NCI-H146 treated with DMSO at 0.1 percent for 48 hours (cell line): ENCODE results near the gene PLBD1.

Source experiments
- DNase-seq: peaks from one replicate; lab custom pipeline; 2025; ENCODE audit not compliant: unreplicated experiment; lab: John Stamatoyannopoulos, UW

PLBD1 gene

GRCh38 chr12:14570231-14570630 is 2.5 kb upstream of the PLBD1 start:
- DNase-seq, result no peak

- DNase-seq, result no peak
Measured at GRCh38 chr12:14564336-14564959, 3.2 kb downstream of the PLBD1 start.

- DNase-seq, result no peak
Measured at GRCh38 chr12:14563046-14563445, 4.6 kb downstream of the PLBD1 start.

GRCh38 chr12:14562279-14562678 is 5.4 kb downstream of the PLBD1 start:
- DNase-seq, result no peak

GRCh38 chr12:14561677-14562238 is 5.9 kb downstream of the PLBD1 start:
- DNase-seq, result no peak

- no peak for DNase-seq
Measured at GRCh38 chr12:14560904-14561574, 6.6 kb downstream of the PLBD1 start.

- DNase-seq, result no peak
Measured at GRCh38 chr12:14558473-14558959, 9.2 kb downstream of the PLBD1 start.

GRCh38 chr12:14557966-14558365 is 9.7 kb downstream of the PLBD1 start:
- no peak for DNase-seq

GRCh38 chr12:14554281-14555007 is 13.2 kb downstream of the PLBD1 start:
- no peak for DNase-seq

- DNase-seq, result no peak
Measured at GRCh38 chr12:14548609-14549008, 19.1 kb downstream of the PLBD1 start.

- DNase-seq, result no peak
Measured at GRCh38 chr12:14547571-14547970, 20.1 kb downstream of the PLBD1 start.

- no peak for DNase-seq
Measured at GRCh38 chr12:14545144-14546124, 22.2 kb downstream of the PLBD1 start.

GRCh38 chr12:14540801-14541462 is 26.8 kb downstream of the PLBD1 start:
- no peak for DNase-seq

GRCh38 chr12:14537088-14537487 is 30.6 kb downstream of the PLBD1 start:
- DNase-seq, result no peak

GRCh38 chr12:14532152-14532551 is 35.5 kb downstream of the PLBD1 start:
- DNase-seq, result no peak

GRCh38 chr12:14525964-14526363 is 41.7 kb downstream of the PLBD1 start:
- DNase-seq, result no peak

GRCh38 chr12:14521822-14522221 is 45.9 kb downstream of the PLBD1 start:
- DNase-seq, result no peak

- no peak for DNase-seq
Measured at GRCh38 chr12:14514946-14515345, 52.7 kb downstream of the PLBD1 start.

- DNase-seq, result peak; percentile 16
Measured at GRCh38 chr12:14514154-14514842, 53.4 kb downstream of the PLBD1 start.
